Thyroid gland (tissue), 4 donors: ENCODE data around the gene FAM171A2. TPM values are rescaled to one million over a fixed set of nuclear protein-coding genes. Genes with fewer than 3 reads are reported as not detected.
"Not testable (repeated sequence)": the region's sequence is repeated elsewhere in the genome, so short reads cannot be mapped to it uniquely, and the experiment has no call there.

ENCODE experiments used
- DNase-seq, 2 donors: peaks; one replicate each; pipeline ENCODE4 v3.0.0-alpha.2; 2019
- H3K27ac ChIP-seq, 3 donors: fragments of 200-600 bp; sonication (generic); 1 replicate in 2 of 3; 2 replicates in 1 of 3; pipeline ENCODE4 v1.5.1; 2016 to 2019; ENCODE audit warnings: mild to moderate bottlenecking in 1 of 3, moderate library complexity in 1 of 3
- H3K27me3 ChIP-seq: fragments of 200-600 bp; sonication (generic); one replicate; pipeline ENCODE4 v1.5.1; 2019
- H3K36me3 ChIP-seq, 2 donors: fragments of 200-600 bp; sonication (generic); one replicate each; pipeline ENCODE4 v1.5.1; 2016 to 2019
- H3K4me1 ChIP-seq, 2 donors: fragments of 200-600 bp; sonication (generic); one replicate each; pipeline ENCODE4 v1.5.1; 2017 to 2019
- H3K4me3 ChIP-seq, 3 donors: fragments of 200-600 bp; sonication (generic); replicated peaks in 1 of 3; 1 replicate in 2 of 3; 2 replicates in 1 of 3; pipeline ENCODE4 v1.5.1; 2016; ENCODE audit warnings: mild to moderate bottlenecking in 1 of 3
- H3K9me3 ChIP-seq: fragments of 200-600 bp; sonication (generic); one replicate; pipeline ENCODE4 v1.5.1; 2017
- CTCF ChIP-seq, 6 experiments: fragments of 200-600 bp in 3 of 6; fragments of 450-650 bp in 3 of 6; sonication (generic) in 3 of 6; IDR thresholded peaks; one replicate each; pipeline ENCODE4 v1.5.1; 2016 to 2019; ENCODE audit warnings: antibody characterized with exemption in 6 of 6, mild to moderate bottlenecking in 2 of 6, inconsistent platforms in 1 of 6, moderate library complexity in 1 of 6
- POLR2A ChIP-seq, 2 donors: fragments of 450-650 bp; IDR thresholded peaks; one replicate each; pipeline ENCODE4 v1.6.1; 2017; ENCODE audit warnings: antibody characterized with exemption in 2 of 2, mild to moderate bottlenecking in 2 of 2, moderate library complexity in 1 of 2
- WGBS, 2 donors: methylation state at CpG; one replicate each; pipeline ENCODE4 v1.1.5; 2017; 5-methylcytosine and 5-hydroxymethylcytosine counted together
- intact Hi-C: fragments of 100-400 bp; cut with DNase I; formaldehyde crosslinking; loops from one replicate; pipeline ENCODE4 v1.15.1; 2023
- total RNA-seq, 4 donors: library from RNA; depleted of rRNA; stranded (reverse); fragments of >200 nt; gene quantifications; one replicate each; pipeline ENCODE4 v1.2.3, GENCODE V29; 2016

Gene FAM171A2
- total RNA-seq, 4 donors from 2014 or later: 7.1 to 15.0 (median 10.4) TPM

GRCh38 chr17:44331249-44331760, 32.3 kb downstream of the FAM171A2 start:
- peak; percentile 75 for DNase-seq
- H3K9me3 ChIP-seq: no peaks in the 10 kb centered on the region
- WGBS, 2 donors: 6 to 8% methylated on average over 7 of the region's 7 CpGs

GRCh38 chr17:44330263-44330662, 33.4 kb downstream of the FAM171A2 start:
- WGBS, 2 donors: 81 to 91% methylated on average over 5 of the region's 5 CpGs
- intact Hi-C loops, H3K27ac ChIP-seq: not testable (repeated sequence)

More at GRCh38 chr17:44331249-44331760, 32.3 kb downstream of the FAM171A2 start:
- no peak overlapping the region for H3K4me3 ChIP-seq
- no peak overlapping the region for H3K27ac ChIP-seq
- H3K36me3 ChIP-seq: no peaks in the 10 kb centered on the region
- TF ChIP-seq POLR2A (IDR thresholded peaks at IDR 0.05) (no peak), CTCF (IDR thresholded peaks at IDR 0.05) (peak; percentile 65 to 78 (median 76))
- intact Hi-C loops: no loop called here
- H3K4me1 ChIP-seq: peaks cover 5 to 13% of the 10 kb centered on the region in 2 donors
- no peaks in the 10 kb centered on the region for H3K27me3 ChIP-seq

GRCh38 chr17:44329516-44329915, 34.1 kb downstream of the FAM171A2 start:
- WGBS, 2 donors: 90 to 93% methylated on average over 7 of the region's 7 CpGs
- H3K4me3 ChIP-seq, intact Hi-C loops: not testable (repeated sequence)

More at GRCh38 chr17:44330263-44330662, 33.4 kb downstream of the FAM171A2 start:
- not testable (repeated sequence) for H3K4me3 ChIP-seq, H3K36me3 ChIP-seq, H3K27me3 ChIP-seq, H3K9me3 ChIP-seq, DNase-seq
- H3K4me1 ChIP-seq: peaks cover 11 to 20% of the 10 kb centered on the region in 2 donors

GRCh38 chr17:44327715-44328449, 35.8 kb downstream of the FAM171A2 start:
- intact Hi-C loops: no loop called here
- WGBS, 2 donors: 81 to 85% methylated on average over 7 of the region's 7 CpGs
- no peaks in the 10 kb centered on the region for H3K36me3 ChIP-seq
- H3K4me1 ChIP-seq: peaks cover 24 to 31% of the 10 kb centered on the region in 2 donors
- no peak for DNase-seq
- no peak overlapping the region for H3K4me3 ChIP-seq
- H3K27me3 ChIP-seq: no peaks in the 10 kb centered on the region
- no peaks in the 10 kb centered on the region for H3K9me3 ChIP-seq
- TF ChIP-seq POLR2A (IDR thresholded peaks at IDR 0.05) (no peak), CTCF (IDR thresholded peaks at IDR 0.05) (no peak)
- H3K27ac ChIP-seq: no peak overlapping the region

More at GRCh38 chr17:44329516-44329915, 34.1 kb downstream of the FAM171A2 start:
- not testable (repeated sequence) for H3K27ac ChIP-seq, DNase-seq, H3K9me3 ChIP-seq, H3K27me3 ChIP-seq, H3K36me3 ChIP-seq
- peaks cover 11 to 20% of the 10 kb centered on the region in 2 donors for H3K4me1 ChIP-seq

- DNase-seq: peak; percentile 98
- peaks cover 24 to 35% of the 10 kb centered on the region in 2 donors for H3K4me1 ChIP-seq
- H3K9me3 ChIP-seq: no peaks in the 10 kb centered on the region
- peak in 1 of 6 experiments; percentile 45 for TF ChIP-seq CTCF (IDR thresholded peaks at IDR 0.05)
- peak in 1 of 2 donors; percentile 35 for TF ChIP-seq POLR2A (IDR thresholded peaks at IDR 0.05)
- peak overlapping the region in 1 of 3 donors; percentile 96 for H3K4me3 ChIP-seq
- no peaks in the 10 kb centered on the region for H3K27me3 ChIP-seq
- H3K27ac ChIP-seq: peak overlapping the region in 2 of 3 donors; percentile 57 to 91
- WGBS, 2 donors: 35 to 45% methylated on average over 17 to 22 of the region's 31 CpGs
- peaks cover 2 to 4% of the 10 kb centered on the region in 2 donors for H3K36me3 ChIP-seq
- intact Hi-C loops: no loop called here
These were observed 36.7 kb downstream of the FAM171A2 start for GRCh38 chr17:44326861-44327444.
